ENCODE measurements around the gene CST2. TPM values are rescaled to one million over a fixed set of nuclear protein-coding genes. Genes with fewer than 3 reads are reported as not detected.

CST2 gene
- total RNA-seq, 1 experiment from 2014 or later = not detected

DNA sequence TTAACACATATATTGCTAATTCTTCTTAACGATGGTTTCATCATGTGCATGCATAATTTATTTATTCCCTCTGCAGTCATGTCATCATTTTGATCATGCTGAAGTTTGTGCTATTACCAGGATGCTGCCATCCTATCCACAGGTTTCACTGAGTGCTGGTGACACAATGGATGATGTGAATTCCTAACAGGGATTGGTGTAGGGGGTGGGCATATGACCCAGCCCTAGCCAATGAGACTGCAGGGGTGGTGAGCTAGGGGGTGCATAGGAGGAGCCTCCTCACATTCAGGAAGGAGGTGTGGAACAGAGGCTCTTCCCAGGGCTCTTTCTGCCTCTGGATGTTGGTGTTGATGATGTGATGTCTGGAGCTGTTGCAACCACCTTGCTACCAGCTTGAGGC, 45.5 kb upstream of the CST2 start:
- H3K4me3 ChIP-seq (ENCODE audit: low read depth in 2 of 2, low read length in 2 of 2) = no peak overlapping the region
- no TSS peak for BruUV-seq (replicated peaks)
- in situ Hi-C loops (cut with HindIII; ENCODE audit: low pct_unique_long_range_greater_than_20kb, low sequenced_read_pairs) = no loop called here
- no peaks in the 10 kb centered on the region for H3K9me3 ChIP-seq (ENCODE audit: control insufficient read depth, insufficient read depth, low read depth, low read length)
- no peaks in the 10 kb centered on the region for H3K27me3 ChIP-seq (ENCODE audit: control insufficient read depth, insufficient read depth, low read length)
- H3K36me3 ChIP-seq (ENCODE audit: control insufficient read depth, insufficient read depth, low read length) = no peaks in the 10 kb centered on the region
- H3K4me1 ChIP-seq (ENCODE audit: control insufficient read depth, insufficient read depth, low read length) = no peaks in the 10 kb centered on the region
- TF ChIP-seq POLR2AphosphoS5 (IDR thresholded peaks at IDR 0.05; ENCODE audit: low read depth, low read length) = no peak
- no peak overlapping the region for H3K27ac ChIP-seq (ENCODE audit: low read length)
- ChIA-PET CTCF (interaction anchor here (1.3 kb wide), 1 partner anchor 204 kb away, joined by 3 read pairs; no protein-coding TSS in a partner anchor), POLR2A (no interaction called here)
- intact Hi-C loops (cut with micrococcal nuclease; ENCODE audit: unreplicated experiment) = no loop called here
- ATAC-seq (no peak), DNase-seq (ENCODE audit: low read depth, low spot score) (no peak)

DNA sequence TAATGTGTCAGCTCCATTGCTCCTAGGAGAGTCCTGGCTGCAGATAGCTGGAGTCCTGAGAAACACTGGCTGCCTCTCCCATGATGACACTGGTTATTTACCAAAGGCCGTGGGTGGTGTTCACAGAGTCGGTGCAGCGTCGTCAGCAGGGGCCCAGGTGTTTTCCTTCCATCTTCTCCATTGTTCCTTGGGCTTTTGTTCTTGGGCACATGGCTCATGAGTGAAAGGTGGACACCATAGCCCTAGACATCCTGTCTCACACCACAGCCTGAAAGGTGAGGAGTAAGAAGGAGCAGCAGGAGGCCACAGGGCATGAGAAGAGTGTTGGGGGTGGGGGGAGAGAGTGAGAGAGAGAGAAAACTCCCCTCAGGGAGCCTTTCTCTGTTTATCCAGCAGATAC, 43.9 kb upstream of the CST2 start:
- intact Hi-C loops (cut with micrococcal nuclease; ENCODE audit: unreplicated experiment) = no loop called here
- Histone ChIP-seq H3K27ac (ENCODE audit: low read length) (no peak overlapping the region), H3K27me3 (ENCODE audit: control insufficient read depth, insufficient read depth, low read length) (no peaks in the 10 kb centered on the region), H3K36me3 (ENCODE audit: control insufficient read depth, insufficient read depth, low read length) (no peaks in the 10 kb centered on the region), H3K4me3 (ENCODE audit: low read depth in 2 of 2, low read length in 2 of 2) (no peak overlapping the region), H3K4me1 (ENCODE audit: control insufficient read depth, insufficient read depth, low read length) (no peaks in the 10 kb centered on the region), H3K9me3 (ENCODE audit: control insufficient read depth, insufficient read depth, low read depth, low read length) (no peaks in the 10 kb centered on the region)
- TF ChIP-seq SIN3A (IDR thresholded peaks at IDR 0.05; ENCODE audit: borderline replicate concordance, insufficient read depth, low read depth, low read length) (no peak), POLR2AphosphoS5 (IDR thresholded peaks at IDR 0.05; ENCODE audit: low read depth, low read length) (no peak), TCF7L2 (IDR thresholded peaks at IDR 0.05; ENCODE audit: low read depth, low read length) (no peak)
- TF ChIP-seq, protein P1, sequence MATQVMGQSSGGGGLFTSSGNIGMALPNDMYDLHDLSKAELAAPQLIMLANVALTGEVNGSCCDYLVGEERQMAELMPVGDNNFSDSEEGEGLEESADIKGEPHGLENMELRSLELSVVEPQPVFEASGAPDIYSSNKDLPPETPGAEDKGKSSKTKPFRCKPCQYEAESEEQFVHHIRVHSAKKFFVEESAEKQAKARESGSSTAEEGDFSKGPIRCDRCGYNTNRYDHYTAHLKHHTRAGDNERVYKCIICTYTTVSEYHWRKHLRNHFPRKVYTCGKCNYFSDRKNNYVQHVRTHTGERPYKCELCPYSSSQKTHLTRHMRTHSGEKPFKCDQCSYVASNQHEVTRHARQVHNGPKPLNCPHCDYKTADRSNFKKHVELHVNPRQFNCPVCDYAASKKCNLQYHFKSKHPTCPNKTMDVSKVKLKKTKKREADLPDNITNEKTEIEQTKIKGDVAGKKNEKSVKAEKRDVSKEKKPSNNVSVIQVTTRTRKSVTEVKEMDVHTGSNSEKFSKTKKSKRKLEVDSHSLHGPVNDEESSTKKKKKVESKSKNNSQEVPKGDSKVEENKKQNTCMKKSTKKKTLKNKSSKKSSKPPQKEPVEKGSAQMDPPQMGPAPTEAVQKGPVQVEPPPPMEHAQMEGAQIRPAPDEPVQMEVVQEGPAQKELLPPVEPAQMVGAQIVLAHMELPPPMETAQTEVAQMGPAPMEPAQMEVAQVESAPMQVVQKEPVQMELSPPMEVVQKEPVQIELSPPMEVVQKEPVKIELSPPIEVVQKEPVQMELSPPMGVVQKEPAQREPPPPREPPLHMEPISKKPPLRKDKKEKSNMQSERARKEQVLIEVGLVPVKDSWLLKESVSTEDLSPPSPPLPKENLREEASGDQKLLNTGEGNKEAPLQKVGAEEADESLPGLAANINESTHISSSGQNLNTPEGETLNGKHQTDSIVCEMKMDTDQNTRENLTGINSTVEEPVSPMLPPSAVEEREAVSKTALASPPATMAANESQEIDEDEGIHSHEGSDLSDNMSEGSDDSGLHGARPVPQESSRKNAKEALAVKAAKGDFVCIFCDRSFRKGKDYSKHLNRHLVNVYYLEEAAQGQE (IDR thresholded peaks at IDR 0.05; ENCODE audit: insufficient read depth in 1 of 2, low read depth in 2 of 2, low read length in 1 of 2) = no peak
- TF ChIP-seq, protein P2, sequence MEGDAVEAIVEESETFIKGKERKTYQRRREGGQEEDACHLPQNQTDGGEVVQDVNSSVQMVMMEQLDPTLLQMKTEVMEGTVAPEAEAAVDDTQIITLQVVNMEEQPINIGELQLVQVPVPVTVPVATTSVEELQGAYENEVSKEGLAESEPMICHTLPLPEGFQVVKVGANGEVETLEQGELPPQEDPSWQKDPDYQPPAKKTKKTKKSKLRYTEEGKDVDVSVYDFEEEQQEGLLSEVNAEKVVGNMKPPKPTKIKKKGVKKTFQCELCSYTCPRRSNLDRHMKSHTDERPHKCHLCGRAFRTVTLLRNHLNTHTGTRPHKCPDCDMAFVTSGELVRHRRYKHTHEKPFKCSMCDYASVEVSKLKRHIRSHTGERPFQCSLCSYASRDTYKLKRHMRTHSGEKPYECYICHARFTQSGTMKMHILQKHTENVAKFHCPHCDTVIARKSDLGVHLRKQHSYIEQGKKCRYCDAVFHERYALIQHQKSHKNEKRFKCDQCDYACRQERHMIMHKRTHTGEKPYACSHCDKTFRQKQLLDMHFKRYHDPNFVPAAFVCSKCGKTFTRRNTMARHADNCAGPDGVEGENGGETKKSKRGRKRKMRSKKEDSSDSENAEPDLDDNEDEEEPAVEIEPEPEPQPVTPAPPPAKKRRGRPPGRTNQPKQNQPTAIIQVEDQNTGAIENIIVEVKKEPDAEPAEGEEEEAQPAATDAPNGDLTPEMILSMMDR (IDR thresholded peaks at IDR 0.05) = no peak
- no peak for ATAC-seq
- BruUV-seq (replicated peaks) = no TSS peak
- DNase-seq (ENCODE audit: low read depth, low spot score) = no peak
- CTCF ChIA-PET = no interaction called here
- in situ Hi-C loops (cut with HindIII; ENCODE audit: low pct_unique_long_range_greater_than_20kb, low sequenced_read_pairs) = no loop called here
- POLR2A ChIA-PET = no interaction called here

DNA sequence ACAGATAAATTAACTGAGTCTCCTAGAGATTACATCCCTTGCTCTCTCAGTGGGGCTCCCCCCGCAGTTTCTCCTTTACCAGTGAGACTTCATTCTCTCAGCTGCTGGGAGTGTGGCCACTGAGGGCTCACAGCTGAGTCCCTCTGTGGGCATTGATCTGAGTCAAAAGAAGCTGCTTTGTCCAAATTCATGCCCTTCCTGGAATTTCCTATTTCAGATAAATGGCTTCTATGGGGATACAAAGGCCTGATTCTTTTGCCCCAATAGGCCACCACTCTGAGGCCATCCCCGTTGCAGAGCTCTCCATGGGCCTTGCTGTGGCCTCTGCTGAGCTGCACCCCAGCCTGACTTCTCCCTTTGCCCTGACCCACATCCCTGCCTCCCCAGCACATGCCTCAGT, 43.0 kb upstream of the CST2 start:
- ChIA-PET POLR2A (no interaction called here), CTCF (no interaction called here)
- TF ChIP-seq, protein P1 (IDR thresholded peaks at IDR 0.05; ENCODE audit: insufficient read depth in 1 of 2, low read depth in 2 of 2, low read length in 1 of 2) = no peak
- TF ChIP-seq, protein P2 (IDR thresholded peaks at IDR 0.05) = no peak
- TF ChIP-seq POLR2AphosphoS5 (IDR thresholded peaks at IDR 0.05; ENCODE audit: low read depth, low read length) = no peak
- TF ChIP-seq TCF7L2 (IDR thresholded peaks at IDR 0.05; ENCODE audit: low read depth, low read length) = no peak
- TF ChIP-seq SIN3A (IDR thresholded peaks at IDR 0.05; ENCODE audit: borderline replicate concordance, insufficient read depth, low read depth, low read length) = no peak
- Histone ChIP-seq H3K4me1 (ENCODE audit: control insufficient read depth, insufficient read depth, low read length) (no peaks in the 10 kb centered on the region), H3K36me3 (ENCODE audit: control insufficient read depth, insufficient read depth, low read length) (no peaks in the 10 kb centered on the region), H3K27me3 (ENCODE audit: control insufficient read depth, insufficient read depth, low read length) (no peaks in the 10 kb centered on the region), H3K9me3 (ENCODE audit: control insufficient read depth, insufficient read depth, low read depth, low read length) (no peaks in the 10 kb centered on the region), H3K4me3 (ENCODE audit: low read depth in 2 of 2, low read length in 2 of 2) (no peak overlapping the region), H3K27ac (ENCODE audit: low read length) (no peak overlapping the region)
- BruUV-seq (replicated peaks) = no TSS peak
- intact Hi-C loops (cut with micrococcal nuclease; ENCODE audit: unreplicated experiment) (no loop called here), in situ Hi-C loops (cut with HindIII; ENCODE audit: low pct_unique_long_range_greater_than_20kb, low sequenced_read_pairs) (no loop called here)
- no peak for ATAC-seq
- no peak for DNase-seq (ENCODE audit: low read depth, low spot score)

Data from Panc1 (cell line).